GM08714 (cell line): ENCODE results near the gene HAPLN1.

Source experiments
- H3K4me3 ChIP-seq: fragments of 200-500 bp; sonication (Bioruptor generic); 2 replicates; pipeline ENCODE4 v1.5.1; 2014; ENCODE audit warnings: mild to moderate bottlenecking, low read length, inconsistent platforms
- ZNF274 ChIP-seq: IDR thresholded peaks from 2 replicates; pipeline ENCODE4 v1.6.1; 2012; ENCODE audit warnings: mild to moderate bottlenecking, low read depth, low read length

HAPLN1 gene

DNA sequence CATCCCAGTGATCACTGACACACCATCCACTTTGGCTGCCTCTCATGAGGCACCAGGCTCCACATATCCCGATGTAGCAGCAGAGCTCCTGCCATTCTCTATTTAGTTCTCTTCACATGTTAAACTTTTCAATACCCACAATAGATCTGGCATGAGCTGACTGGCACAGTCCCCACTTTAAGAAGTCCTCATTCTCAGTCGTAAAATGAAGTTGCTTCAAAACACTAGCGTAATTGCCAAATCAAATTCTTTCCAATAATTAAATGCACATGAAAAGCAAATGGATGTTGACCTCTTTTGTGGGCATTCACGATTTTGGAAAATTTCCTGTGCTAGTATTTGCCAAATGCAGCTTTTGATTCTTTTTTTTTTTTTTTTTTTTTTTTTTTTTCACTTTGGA lies 32.4 kb downstream of the HAPLN1 start:
- no peak for TF ChIP-seq ZNF274

GRCh38 chr5:83687124-83687619 lies 33.5 kb downstream of the HAPLN1 start:
- no peak overlapping the region for H3K4me3 ChIP-seq
- no peak for TF ChIP-seq ZNF274

More for the DNA sequence above, 32.4 kb downstream of the HAPLN1 start:
- no peak overlapping the region for H3K4me3 ChIP-seq

DNA sequence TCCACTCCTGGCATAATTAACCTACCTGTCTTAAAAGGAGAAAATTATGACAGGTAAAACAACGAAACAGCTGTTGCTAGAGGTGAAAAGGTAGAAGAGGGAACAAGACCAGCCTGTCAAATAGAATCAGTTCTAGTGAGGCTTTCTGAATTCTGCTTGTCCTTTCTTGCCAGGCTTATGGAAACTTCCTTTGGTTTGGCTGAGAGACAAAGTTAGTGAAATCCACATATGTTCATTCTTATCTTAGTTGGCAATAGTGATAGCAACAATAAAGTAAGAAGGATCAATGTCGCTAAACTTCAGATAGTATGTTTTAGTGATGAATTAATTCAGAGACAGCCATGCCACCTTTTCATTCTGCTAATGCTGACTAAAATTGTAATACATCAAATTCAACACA lies 34.4 kb downstream of the HAPLN1 start:
- no peak overlapping the region for H3K4me3 ChIP-seq
- TF ChIP-seq ZNF274 = no peak

DNA sequence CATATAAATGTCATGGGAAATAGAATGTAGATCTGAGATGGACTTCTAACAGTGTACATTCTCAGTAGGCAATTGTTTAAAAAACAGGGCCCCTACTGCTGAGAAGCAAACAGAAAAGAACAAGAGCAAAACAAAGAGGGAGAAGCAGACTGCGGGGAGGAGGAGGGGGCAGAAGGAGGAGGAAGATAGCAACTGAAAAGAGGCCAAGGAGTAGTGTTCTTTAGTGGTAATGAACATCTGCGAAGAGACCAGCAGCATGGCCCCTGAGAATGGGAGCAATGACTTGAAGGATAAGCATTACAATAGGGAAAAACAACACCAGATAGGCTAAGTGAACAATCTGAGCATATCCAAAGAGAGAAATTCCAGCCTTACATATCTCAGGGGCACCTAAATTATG lies 36.8 kb downstream of the HAPLN1 start:
- no peak overlapping the region for H3K4me3 ChIP-seq

GRCh38 chr5:83672646-83673045 lies 48.0 kb downstream of the HAPLN1 start:
- no peak overlapping the region for H3K4me3 ChIP-seq
- TF ChIP-seq ZNF274 = no peak

More for the DNA sequence above, 36.8 kb downstream of the HAPLN1 start:
- TF ChIP-seq ZNF274 = no peak

DNA sequence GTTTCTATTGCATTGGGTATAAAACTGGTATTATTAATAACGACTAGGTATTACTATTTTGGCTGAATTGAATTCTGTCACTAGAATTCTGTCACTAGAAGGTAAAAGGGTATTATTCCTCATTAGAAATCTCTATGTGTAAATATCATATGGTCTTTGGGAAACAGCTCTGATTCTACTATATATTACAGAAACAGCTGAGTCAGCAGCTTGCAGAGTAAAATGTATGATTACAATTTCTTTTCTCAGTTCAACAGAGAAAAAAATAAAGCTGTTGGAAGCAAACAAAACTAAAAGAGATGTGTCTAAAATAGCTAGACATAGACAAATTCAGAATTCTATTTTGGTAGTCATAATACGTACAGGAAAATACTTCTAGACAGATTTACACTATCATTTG lies 48.5 kb downstream of the HAPLN1 start:
- no peak overlapping the region for H3K4me3 ChIP-seq
- no peak for TF ChIP-seq ZNF274

DNA sequence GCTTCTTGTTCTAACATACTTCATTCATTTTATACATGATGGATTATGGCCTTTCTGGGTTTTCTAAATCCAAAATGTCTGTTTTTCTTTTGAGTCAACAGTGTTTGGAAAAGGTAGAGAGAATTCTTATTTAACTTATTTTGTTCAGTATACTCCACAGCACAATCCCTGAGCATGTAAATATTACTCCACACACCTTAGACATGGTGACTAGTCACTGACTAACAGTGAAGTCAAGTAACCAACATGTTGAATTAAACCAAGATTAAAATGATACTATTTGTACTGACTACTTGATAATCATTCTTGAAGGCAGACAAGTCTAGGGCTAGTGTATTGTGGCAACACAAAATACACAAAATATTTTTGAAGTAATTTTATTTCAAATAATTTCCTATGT lies 55.0 kb downstream of the HAPLN1 start:
- TF ChIP-seq ZNF274 = no peak

DNA sequence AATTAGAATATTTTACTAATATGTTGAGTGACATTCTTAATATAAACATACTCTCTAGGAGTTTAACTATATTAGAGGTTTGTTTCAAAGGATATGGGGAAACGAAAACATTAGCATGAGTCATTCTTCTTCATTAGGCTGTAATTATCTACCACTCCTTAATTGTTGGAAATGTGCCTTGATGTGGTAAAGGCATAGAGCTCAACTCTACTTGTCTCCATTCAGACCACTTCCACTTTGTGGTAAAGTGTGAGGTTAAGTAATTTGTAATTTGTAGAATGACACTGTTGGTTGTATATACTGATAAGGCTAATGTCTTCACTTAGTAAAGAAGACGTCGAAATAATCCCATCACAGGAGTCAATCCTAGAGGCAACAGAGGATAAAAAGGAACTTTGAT lies 58.1 kb downstream of the HAPLN1 start:
- no peak for TF ChIP-seq ZNF274
- no peak overlapping the region for H3K4me3 ChIP-seq

More for the DNA sequence above, 55.0 kb downstream of the HAPLN1 start:
- H3K4me3 ChIP-seq = no peak overlapping the region

DNA sequence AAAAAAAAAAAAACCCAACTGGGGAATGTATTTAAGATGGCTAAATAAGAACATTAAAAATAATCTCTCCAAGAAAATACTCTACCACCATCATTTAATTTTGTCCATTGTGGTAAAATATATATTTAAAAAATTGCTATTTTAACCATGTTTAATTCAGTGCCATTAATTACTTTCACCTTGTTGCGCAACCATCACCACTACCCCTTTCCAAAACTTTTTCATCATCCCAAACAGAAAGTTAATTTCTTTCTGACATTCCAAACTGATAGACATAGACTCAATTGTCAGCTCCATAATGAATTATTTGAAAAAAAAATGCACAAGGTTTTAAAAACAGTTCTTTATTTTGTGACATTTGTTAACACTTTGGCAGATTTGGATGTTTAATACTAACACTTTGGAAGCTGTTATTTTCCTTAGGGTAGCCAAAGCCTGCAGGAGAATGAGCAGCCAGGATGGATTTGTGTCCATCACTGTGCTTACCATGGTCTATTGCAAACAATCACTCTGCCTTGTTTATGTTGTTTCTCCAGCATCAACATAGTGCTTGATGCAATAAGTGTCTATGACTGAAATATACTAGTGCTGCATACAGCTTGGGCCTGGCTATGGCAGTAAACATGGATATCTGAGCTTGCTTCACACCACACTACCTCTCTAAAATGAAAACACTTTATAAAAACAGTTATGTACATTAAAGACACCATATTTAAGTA lies 62.7 kb downstream of the HAPLN1 start:
- TF ChIP-seq ZNF274 = no peak

GRCh38 chr5:83654427-83654994 lies 66.1 kb downstream of the HAPLN1 start:
- H3K4me3 ChIP-seq = no peak overlapping the region
- no peak for TF ChIP-seq ZNF274

More for the DNA sequence above, 62.7 kb downstream of the HAPLN1 start:
- no peak overlapping the region for H3K4me3 ChIP-seq

- H3K4me3 ChIP-seq = no peak overlapping the region
- no peak for TF ChIP-seq ZNF274
These were observed 67.0 kb downstream of the HAPLN1 start for GRCh38 chr5:83653669-83654068.

GRCh38 chr5:83645936-83646335 lies 74.7 kb downstream of the HAPLN1 start:
- no peak overlapping the region for H3K4me3 ChIP-seq
- no peak for TF ChIP-seq ZNF274

DNA sequence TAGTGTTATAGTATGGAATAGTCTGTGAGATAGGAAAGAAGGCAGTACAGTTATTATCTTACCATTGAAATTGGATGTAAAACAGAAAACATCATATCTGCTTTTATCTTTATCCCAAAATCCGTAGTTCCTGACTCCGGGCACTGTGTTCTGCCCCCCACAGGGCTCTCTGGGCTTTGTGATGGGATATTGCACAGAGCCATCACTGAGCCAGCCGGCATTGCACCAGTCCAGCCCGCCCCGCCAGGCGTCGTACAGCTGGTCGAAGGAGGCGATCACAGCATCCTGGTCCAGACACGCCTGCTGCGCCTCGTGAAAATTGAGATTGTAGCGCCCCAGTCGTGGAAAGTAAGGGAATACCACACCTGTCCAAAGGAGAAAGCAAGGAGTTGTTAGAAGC lies 76.4 kb downstream of the HAPLN1 start:
- TF ChIP-seq ZNF274 = no peak
- no peak overlapping the region for H3K4me3 ChIP-seq

GRCh38 chr5:83641946-83642345 lies 78.7 kb downstream of the HAPLN1 start:
- H3K4me3 ChIP-seq = no peak overlapping the region
- TF ChIP-seq ZNF274 = no peak

- no peak for TF ChIP-seq ZNF274
- H3K4me3 ChIP-seq = no peak overlapping the region
These were observed 80.7 kb downstream of the HAPLN1 start for GRCh38 chr5:83639911-83640310.
